Loucy (cell line): ENCODE results near the gene RBFOX2.

Experiments
- CTCF ChIP-seq: fragments of 200-600 bp; sonication (generic); conservative IDR thresholded peaks from 2 replicates; pipeline ENCODE4 v1.5.1; 2014; ENCODE audit warnings: mild to moderate bottlenecking, antibody characterized with exemption, low read length
- EZH2phosphoT487 ChIP-seq: fragments of 200-600 bp; IDR thresholded peaks from 2 replicates; pipeline ENCODE4 v1.6.1; 2018; ENCODE audit warnings: antibody characterized with exemption, mild to moderate bottlenecking, moderate library complexity, borderline replicate concordance

GRCh38 chr22:35970616-35971455 lies 57.8 kb downstream of the RBFOX2 start:
- TF ChIP-seq CTCF (no peak), EZH2phosphoT487 (no peak)
